HG02870 (cell line): Measurements from ENCODE around the gene TKT.
"Not testable (repeated sequence)": the region's sequence is repeated elsewhere in the genome, so short reads cannot be mapped to it uniquely, and the experiment has no call there.

Source experiments
- ATAC-seq: cut with Tn5 transposase; IDR thresholded peaks from one replicate; pipeline ENCODE4 v1.9.1; 2021; ENCODE audit warnings: mild to moderate bottlenecking, moderate library complexity; ENCODE audit not compliant: unreplicated experiment

The TKT gene

GRCh38 chr3:53255775-53256703 lies at the start of gene TKT:
Gene TKT (minus strand): TSS chr3:53256022. CDS start chr3:53255942, 80 bp downstream.
- ATAC-seq, result peak; percentile 43

- ATAC-seq, result no peak
Observed at GRCh38 chr3:53303957-53304356, 48.1 kb upstream of the TKT start.

- ATAC-seq, result no peak
Observed at GRCh38 chr3:53303549-53303948, 47.7 kb upstream of the TKT start.

GRCh38 chr3:53300826-53301225 lies 45.0 kb upstream of the TKT start:
- ATAC-seq, result no peak

- not testable (repeated sequence) for ATAC-seq
Observed at GRCh38 chr3:53299611-53300023, 43.8 kb upstream of the TKT start.

- ATAC-seq, result no peak
Observed at GRCh38 chr3:53295410-53295809, 39.6 kb upstream of the TKT start.

GRCh38 chr3:53293867-53294266 lies 38.0 kb upstream of the TKT start:
- no peak for ATAC-seq

GRCh38 chr3:53288214-53288613 lies 32.4 kb upstream of the TKT start:
- no peak for ATAC-seq

- no peak for ATAC-seq
Observed at GRCh38 chr3:53287131-53287629, 31.4 kb upstream of the TKT start.

GRCh38 chr3:53286727-53287126 lies 30.9 kb upstream of the TKT start:
- no peak for ATAC-seq

- no peak for ATAC-seq
Observed at GRCh38 chr3:53282581-53282980, 26.8 kb upstream of the TKT start.

- ATAC-seq, result no peak
Observed at GRCh38 chr3:53278667-53279066, 22.8 kb upstream of the TKT start.

GRCh38 chr3:53274938-53275605 lies 19.2 kb upstream of the TKT start:
- ATAC-seq, result no peak

GRCh38 chr3:53273146-53273670 lies 17.4 kb upstream of the TKT start:
- ATAC-seq, result no peak

GRCh38 chr3:53269888-53270880 lies 14.4 kb upstream of the TKT start:
- ATAC-seq, result peak; percentile 64

- not testable (repeated sequence) for ATAC-seq
Observed at GRCh38 chr3:53269193-53269592, 13.4 kb upstream of the TKT start.

- no peak for ATAC-seq
Observed at GRCh38 chr3:53267766-53268165, 11.9 kb upstream of the TKT start.

GRCh38 chr3:53264718-53265117 lies 8.9 kb upstream of the TKT start:
- ATAC-seq, result no peak

- no peak for ATAC-seq
Observed at GRCh38 chr3:53263907-53264306, 8.1 kb upstream of the TKT start.

GRCh38 chr3:53261712-53262111 lies 5.9 kb upstream of the TKT start:
- ATAC-seq, result no peak
